HG02884 (cell line): ENCODE measurements around the gene GALNTL6.
"Not testable (repeated sequence)": the region's sequence is repeated elsewhere in the genome, so short reads cannot be mapped to it uniquely, and the experiment has no call there.

Experiments
- ATAC-seq: cut with Tn5 transposase; IDR thresholded peaks from one replicate; pipeline ENCODE4 v1.9.1; 2021; ENCODE audit warnings: mild to moderate bottlenecking, moderate library complexity; ENCODE audit not compliant: unreplicated experiment

Gene GALNTL6

GRCh38 chr4:173039617-173040577 lies 1226.7 kb downstream of the GALNTL6 start:
- no peak for ATAC-seq

- no peak for ATAC-seq
Measured at GRCh38 chr4:173041482-173041881, 1228.3 kb downstream of the GALNTL6 start.

GRCh38 chr4:173042139-173042538 lies 1228.9 kb downstream of the GALNTL6 start:
- ATAC-seq, result not testable (repeated sequence)

GRCh38 chr4:173044340-173044739 lies 1231.1 kb downstream of the GALNTL6 start:
- ATAC-seq, result no peak

- ATAC-seq, result no peak
Measured at GRCh38 chr4:173045571-173045970, 1232.4 kb downstream of the GALNTL6 start.

- no peak for ATAC-seq
Measured at GRCh38 chr4:173046144-173046543, 1232.9 kb downstream of the GALNTL6 start.

GRCh38 chr4:173046818-173047217 lies 1233.6 kb downstream of the GALNTL6 start:
- ATAC-seq, result no peak

- no peak for ATAC-seq
Measured at GRCh38 chr4:173051232-173051631, 1238.0 kb downstream of the GALNTL6 start.

- ATAC-seq, result no peak
Measured at GRCh38 chr4:173051716-173052115, 1238.5 kb downstream of the GALNTL6 start.

- ATAC-seq, result no peak
Measured at GRCh38 chr4:173052439-173052838, 1239.2 kb downstream of the GALNTL6 start.

- no peak for ATAC-seq
Measured at GRCh38 chr4:173056271-173056670, 1243.1 kb downstream of the GALNTL6 start.

GRCh38 chr4:173056710-173057109 lies 1243.5 kb downstream of the GALNTL6 start:
- ATAC-seq, result no peak

GRCh38 chr4:173057442-173057841 lies 1244.2 kb downstream of the GALNTL6 start:
- ATAC-seq, result no peak

GRCh38 chr4:173057901-173058300 lies 1244.7 kb downstream of the GALNTL6 start:
- ATAC-seq, result no peak

GRCh38 chr4:173061160-173061559 lies 1248.0 kb downstream of the GALNTL6 start:
- no peak for ATAC-seq

GRCh38 chr4:173073939-173074500 lies 1260.8 kb downstream of the GALNTL6 start:
- ATAC-seq, result no peak

- no peak for ATAC-seq
Measured at GRCh38 chr4:173074501-173074946, 1261.3 kb downstream of the GALNTL6 start.

GRCh38 chr4:173076903-173077634 lies 1263.9 kb downstream of the GALNTL6 start:
- ATAC-seq, result no peak

GRCh38 chr4:173088144-173088543 lies 1274.9 kb downstream of the GALNTL6 start:
- ATAC-seq, result no peak
